Measurements from ENCODE around the gene FGF19. TPM values are rescaled to one million over a fixed set of nuclear protein-coding genes. Genes with fewer than 3 reads are reported as not detected.

The FGF19 gene
- total RNA-seq, 1 experiment from 2014 or later = 17.6 TPM

DNA sequence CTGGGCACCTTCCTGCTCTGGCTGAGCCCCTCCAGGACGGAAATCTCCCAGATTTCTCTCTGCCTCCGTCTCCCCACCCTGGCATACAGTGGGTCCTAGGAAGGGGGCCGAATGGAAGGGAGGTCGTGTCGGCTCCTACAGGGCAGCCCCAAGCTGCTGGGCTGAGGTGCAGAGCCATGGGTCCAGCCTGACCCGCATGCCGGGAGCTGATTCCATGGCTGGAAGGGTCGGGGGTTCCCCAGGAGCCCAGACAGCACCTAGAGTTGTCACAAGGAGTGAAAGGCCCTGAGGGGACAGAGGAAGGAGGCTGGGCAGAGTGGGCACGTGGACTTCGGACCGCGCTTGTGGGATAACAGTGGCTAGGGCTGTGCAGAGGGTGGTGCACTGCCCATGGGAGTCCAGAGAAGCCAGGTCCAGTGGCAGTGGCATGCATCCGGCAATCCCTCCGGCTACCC lies 46.3 kb downstream of the FGF19 start (continued):
- TF ChIP-seq, protein P1, sequence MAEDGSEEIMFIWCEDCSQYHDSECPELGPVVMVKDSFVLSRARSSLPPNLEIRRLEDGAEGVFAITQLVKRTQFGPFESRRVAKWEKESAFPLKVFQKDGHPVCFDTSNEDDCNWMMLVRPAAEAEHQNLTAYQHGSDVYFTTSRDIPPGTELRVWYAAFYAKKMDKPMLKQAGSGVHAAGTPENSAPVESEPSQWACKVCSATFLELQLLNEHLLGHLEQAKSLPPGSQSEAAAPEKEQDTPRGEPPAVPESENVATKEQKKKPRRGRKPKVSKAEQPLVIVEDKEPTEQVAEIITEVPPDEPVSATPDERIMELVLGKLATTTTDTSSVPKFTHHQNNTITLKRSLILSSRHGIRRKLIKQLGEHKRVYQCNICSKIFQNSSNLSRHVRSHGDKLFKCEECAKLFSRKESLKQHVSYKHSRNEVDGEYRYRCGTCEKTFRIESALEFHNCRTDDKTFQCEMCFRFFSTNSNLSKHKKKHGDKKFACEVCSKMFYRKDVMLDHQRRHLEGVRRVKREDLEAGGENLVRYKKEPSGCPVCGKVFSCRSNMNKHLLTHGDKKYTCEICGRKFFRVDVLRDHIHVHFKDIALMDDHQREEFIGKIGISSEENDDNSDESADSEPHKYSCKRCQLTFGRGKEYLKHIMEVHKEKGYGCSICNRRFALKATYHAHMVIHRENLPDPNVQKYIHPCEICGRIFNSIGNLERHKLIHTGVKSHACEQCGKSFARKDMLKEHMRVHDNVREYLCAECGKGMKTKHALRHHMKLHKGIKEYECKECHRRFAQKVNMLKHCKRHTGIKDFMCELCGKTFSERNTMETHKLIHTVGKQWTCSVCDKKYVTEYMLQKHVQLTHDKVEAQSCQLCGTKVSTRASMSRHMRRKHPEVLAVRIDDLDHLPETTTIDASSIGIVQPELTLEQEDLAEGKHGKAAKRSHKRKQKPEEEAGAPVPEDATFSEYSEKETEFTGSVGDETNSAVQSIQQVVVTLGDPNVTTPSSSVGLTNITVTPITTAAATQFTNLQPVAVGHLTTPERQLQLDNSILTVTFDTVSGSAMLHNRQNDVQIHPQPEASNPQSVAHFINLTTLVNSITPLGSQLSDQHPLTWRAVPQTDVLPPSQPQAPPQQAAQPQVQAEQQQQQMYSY (CRISPR knock-in tag; IDR thresholded peaks at IDR 0.05) = no peak
- TF ChIP-seq EMX1 (CRISPR knock-in tag; IDR thresholded peaks at IDR 0.05) (no peak), ZNF232 (CRISPR knock-in tag; IDR thresholded peaks at IDR 0.05) (no peak)

GRCh38 chr11:69656536-69657455 lies 47.0 kb downstream of the FGF19 start:
- Mint-ChIP-seq H3K27ac (no peak overlapping the region), H3K27me3 (ENCODE audit: low read depth) (no peaks in the 10 kb centered on the region), H3K4me3 (no peak overlapping the region), H3K9me3 (no peaks in the 10 kb centered on the region), H3K4me1 (peaks cover 28% of the 10 kb centered on the region), H3K36me3 (peaks cover 14% of the 10 kb centered on the region)
- ChIA-PET CTCF (interaction anchor here (0.9 to 4.3 kb wide), 6 partner anchors 12 to 555 kb away, joined by 4 to 31 read pairs (median 14); no protein-coding TSS in a partner anchor), POLR2A (interaction anchor here (1.0 to 2.3 kb wide), 4 partner anchors 12 to 19 kb away, joined by 3 to 9 read pairs (median 6); partner anchors contain the start of gene LTO1)
- TF ChIP-seq MLX (CRISPR knock-in tag; IDR thresholded peaks at IDR 0.05) = no peak
- no peak for TF ChIP-seq SMAD3 (CRISPR knock-in tag; IDR thresholded peaks at IDR 0.05; ENCODE audit: borderline replicate concordance)
- TF ChIP-seq MYBL2 (CRISPR knock-in tag; IDR thresholded peaks at IDR 0.05) = no peak
- TF ChIP-seq HMGXB4 (CRISPR knock-in tag; IDR thresholded peaks at IDR 0.05) = no peak
- no peak for TF ChIP-seq CREM (CRISPR knock-in tag; IDR thresholded peaks at IDR 0.05)
- no peak for TF ChIP-seq OVOL2 (CRISPR knock-in tag; IDR thresholded peaks at IDR 0.05; ENCODE audit: borderline replicate concordance)
- TF ChIP-seq AFF4 (CRISPR knock-in tag; IDR thresholded peaks at IDR 0.05; ENCODE audit: borderline replicate concordance) = no peak
- no peak for TF ChIP-seq IRF2 (CRISPR knock-in tag; IDR thresholded peaks at IDR 0.05; ENCODE audit: borderline replicate concordance, low read depth)
- TF ChIP-seq ZNF232 (CRISPR knock-in tag; IDR thresholded peaks at IDR 0.05) = no peak
- no peak for TF ChIP-seq JUN (CRISPR knock-in tag; IDR thresholded peaks at IDR 0.05)
- no peak for TF ChIP-seq NR1H2 (CRISPR knock-in tag; IDR thresholded peaks at IDR 0.05)
- TF ChIP-seq NFE2L1 (CRISPR knock-in tag; IDR thresholded peaks at IDR 0.05) = no peak
- no peak for TF ChIP-seq ZNF317 (CRISPR knock-in tag; IDR thresholded peaks at IDR 0.05; ENCODE audit: borderline replicate concordance, low read depth)
- TF ChIP-seq ZSCAN18 (CRISPR knock-in tag; IDR thresholded peaks at IDR 0.05) = no peak
- TF ChIP-seq NR3C1 (CRISPR knock-in tag; conservative IDR thresholded peaks at IDR 0.05; ENCODE audit: low read depth) = no peak
- no peak for DNase-seq (ENCODE audit: low spot score)
- ATAC-seq = no peak

All from WTC11 (cell line).